Measurements from ENCODE around the gene REPIN1. TPM values are rescaled to one million over a fixed set of nuclear protein-coding genes. Genes with fewer than 3 reads are reported as not detected.

The REPIN1 gene
- total RNA-seq, 1 donor from 2014 or later = 154 TPM

DNA sequence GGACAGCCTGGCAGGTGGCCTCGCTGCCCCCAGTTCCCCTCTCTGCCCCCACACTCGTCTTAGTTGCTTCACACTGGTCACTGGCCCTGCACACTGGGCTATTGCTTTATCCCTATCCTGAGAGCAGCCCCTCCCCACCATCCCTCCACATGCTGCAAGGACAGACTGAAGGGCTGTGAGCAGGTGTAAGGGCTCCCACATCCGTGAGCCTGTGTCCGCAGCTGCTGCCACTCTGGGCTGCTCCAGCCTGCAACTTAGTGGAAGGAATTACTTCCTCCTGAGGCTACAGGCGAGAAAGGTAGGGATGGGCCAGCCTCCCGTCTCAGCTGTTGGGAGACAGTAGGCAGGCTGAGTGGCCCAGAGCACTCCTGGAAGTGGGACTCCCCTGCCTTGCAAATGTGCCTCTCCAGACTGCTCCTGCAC is 31.0 kb upstream of the REPIN1 start:
- Mint-ChIP-seq H3K27ac (peak overlapping the region; percentile 62), H3K4me1 (ENCODE audit: unreplicated experiment) (peaks cover 34% of the 10 kb centered on the region), H3K36me3 (no peaks in the 10 kb centered on the region), H3K9me3 (no peaks in the 10 kb centered on the region), H3K27me3 (peaks cover 12% of the 10 kb centered on the region), H3K4me3 (no peak overlapping the region)
- TF ChIP-seq, protein P1, sequence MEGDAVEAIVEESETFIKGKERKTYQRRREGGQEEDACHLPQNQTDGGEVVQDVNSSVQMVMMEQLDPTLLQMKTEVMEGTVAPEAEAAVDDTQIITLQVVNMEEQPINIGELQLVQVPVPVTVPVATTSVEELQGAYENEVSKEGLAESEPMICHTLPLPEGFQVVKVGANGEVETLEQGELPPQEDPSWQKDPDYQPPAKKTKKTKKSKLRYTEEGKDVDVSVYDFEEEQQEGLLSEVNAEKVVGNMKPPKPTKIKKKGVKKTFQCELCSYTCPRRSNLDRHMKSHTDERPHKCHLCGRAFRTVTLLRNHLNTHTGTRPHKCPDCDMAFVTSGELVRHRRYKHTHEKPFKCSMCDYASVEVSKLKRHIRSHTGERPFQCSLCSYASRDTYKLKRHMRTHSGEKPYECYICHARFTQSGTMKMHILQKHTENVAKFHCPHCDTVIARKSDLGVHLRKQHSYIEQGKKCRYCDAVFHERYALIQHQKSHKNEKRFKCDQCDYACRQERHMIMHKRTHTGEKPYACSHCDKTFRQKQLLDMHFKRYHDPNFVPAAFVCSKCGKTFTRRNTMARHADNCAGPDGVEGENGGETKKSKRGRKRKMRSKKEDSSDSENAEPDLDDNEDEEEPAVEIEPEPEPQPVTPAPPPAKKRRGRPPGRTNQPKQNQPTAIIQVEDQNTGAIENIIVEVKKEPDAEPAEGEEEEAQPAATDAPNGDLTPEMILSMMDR (conservative IDR thresholded peaks at IDR 0.05) = no peak
- no peak for DNase-seq (ENCODE audit: extremely low spot score, unreplicated experiment)

DNA sequence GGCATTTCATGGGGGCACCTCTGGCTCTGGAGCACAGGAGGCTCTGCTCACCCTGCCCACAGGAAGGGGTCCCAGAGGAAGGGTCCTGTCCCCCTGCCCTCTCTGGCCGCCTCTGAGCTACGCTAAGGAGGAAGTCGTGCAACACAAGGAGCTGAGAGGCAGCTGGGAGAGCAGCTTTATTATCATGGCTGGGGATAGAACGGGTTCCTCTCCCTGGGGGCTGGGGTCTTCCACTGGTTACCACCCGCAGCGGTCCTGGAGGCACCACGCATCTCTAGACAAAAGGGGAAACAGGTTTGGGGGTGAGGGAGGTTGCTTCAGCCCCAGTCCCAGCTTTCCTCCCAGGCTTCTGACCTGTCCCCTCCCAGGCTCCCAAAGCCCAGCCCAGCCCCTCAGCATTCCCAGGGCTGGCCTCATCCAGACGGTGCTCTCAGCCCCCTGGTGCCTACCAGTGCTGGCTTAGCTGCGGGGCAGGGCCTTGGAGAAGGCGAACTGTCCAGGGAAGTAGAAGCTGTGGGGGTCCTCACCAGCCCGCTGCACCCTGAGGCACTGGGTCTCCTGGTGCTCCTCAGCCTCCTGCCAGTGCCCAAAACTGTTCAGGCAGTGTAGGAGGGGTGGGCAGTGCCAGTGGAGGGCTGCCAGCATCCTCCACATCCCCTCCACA is 30.3 kb upstream of the REPIN1 start:
- Mint-ChIP-seq H3K9me3 (no peaks in the 10 kb centered on the region), H3K4me1 (ENCODE audit: unreplicated experiment) (peaks cover 34% of the 10 kb centered on the region), H3K36me3 (no peaks in the 10 kb centered on the region), H3K27me3 (peaks cover 16% of the 10 kb centered on the region), H3K4me3 (no peak overlapping the region), H3K27ac (peak overlapping the region; percentile 62)
- TF ChIP-seq, protein P1 (conservative IDR thresholded peaks at IDR 0.05) = no peak
- DNase-seq (ENCODE audit: extremely low spot score, unreplicated experiment) = no peak

DNA sequence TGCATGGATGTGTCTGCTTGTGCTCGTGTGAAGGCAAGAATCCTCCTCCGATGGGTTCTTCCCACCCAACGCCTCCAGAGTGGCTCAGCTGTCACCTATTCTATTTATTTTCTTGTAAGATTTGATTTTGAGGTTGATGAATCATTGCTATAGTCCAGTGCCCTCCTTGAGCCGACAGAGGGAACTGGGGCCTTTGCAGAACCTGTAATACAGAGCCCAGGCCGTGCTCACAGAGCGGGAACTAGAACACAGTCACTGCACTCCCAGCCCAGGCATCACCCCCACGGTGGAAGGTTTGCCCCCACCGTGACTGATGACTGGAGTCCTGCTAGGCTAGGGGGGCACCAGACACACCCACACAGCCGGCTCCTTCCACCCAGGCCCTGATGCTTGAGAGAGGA is 29.2 kb upstream of the REPIN1 start:
- DNase-seq (ENCODE audit: extremely low spot score, unreplicated experiment) = no peak
- peaks cover 17% of the 10 kb centered on the region for H3K27me3 Mint-ChIP-seq
- no peak overlapping the region for H3K27ac Mint-ChIP-seq
- TF ChIP-seq, protein P1 (conservative IDR thresholded peaks at IDR 0.05) = no peak
- H3K36me3 Mint-ChIP-seq = no peaks in the 10 kb centered on the region
- peak overlapping the region; percentile 75 for H3K4me3 Mint-ChIP-seq
- no peaks in the 10 kb centered on the region for H3K9me3 Mint-ChIP-seq
- H3K4me1 Mint-ChIP-seq (ENCODE audit: unreplicated experiment) = peaks cover 34% of the 10 kb centered on the region

DNA sequence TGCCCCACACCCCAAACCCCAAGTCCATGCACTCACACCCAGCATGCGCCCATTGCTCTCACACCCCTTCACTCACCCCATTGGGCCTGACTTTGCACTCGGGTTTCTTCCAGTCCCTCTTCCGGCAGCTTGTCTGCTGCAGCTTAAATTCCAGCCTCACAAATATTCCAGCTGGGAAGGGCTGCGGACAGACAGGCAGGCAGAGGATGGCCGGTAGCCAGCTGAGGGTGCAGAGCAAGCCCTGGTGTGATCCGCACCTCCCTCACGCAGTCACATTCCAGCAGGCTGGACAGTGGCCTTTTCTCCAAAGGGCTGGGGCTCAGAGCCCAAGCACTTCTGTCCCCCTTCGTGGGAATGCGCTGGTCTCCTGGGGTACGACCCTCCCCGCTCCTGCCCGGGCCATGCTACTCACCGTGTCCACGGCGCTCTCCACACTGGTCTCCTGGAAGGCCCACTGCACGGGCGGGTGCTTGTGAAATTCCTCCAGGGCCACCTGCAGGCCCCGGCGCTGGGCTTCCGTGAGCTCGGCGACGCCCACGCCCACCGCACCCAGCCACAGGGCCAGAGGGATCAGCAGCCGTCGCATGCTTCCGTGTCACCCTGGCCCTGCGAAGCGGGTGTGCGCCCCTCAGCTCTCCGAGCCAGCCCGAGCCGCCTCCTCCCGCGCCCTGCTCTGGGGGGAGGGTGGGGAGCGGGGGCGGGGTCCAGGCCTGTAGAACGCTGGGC is 28.4 kb upstream of the REPIN1 start:
- Mint-ChIP-seq H3K9me3 (no peaks in the 10 kb centered on the region), H3K4me3 (peak overlapping the region; percentile 75), H3K36me3 (no peaks in the 10 kb centered on the region), H3K27me3 (peaks cover 17% of the 10 kb centered on the region), H3K27ac (no peak overlapping the region), H3K4me1 (ENCODE audit: unreplicated experiment) (peaks cover 31% of the 10 kb centered on the region)
- no peak for DNase-seq (ENCODE audit: extremely low spot score, unreplicated experiment)
- TF ChIP-seq, protein P1 (conservative IDR thresholded peaks at IDR 0.05) = no peak

DNA sequence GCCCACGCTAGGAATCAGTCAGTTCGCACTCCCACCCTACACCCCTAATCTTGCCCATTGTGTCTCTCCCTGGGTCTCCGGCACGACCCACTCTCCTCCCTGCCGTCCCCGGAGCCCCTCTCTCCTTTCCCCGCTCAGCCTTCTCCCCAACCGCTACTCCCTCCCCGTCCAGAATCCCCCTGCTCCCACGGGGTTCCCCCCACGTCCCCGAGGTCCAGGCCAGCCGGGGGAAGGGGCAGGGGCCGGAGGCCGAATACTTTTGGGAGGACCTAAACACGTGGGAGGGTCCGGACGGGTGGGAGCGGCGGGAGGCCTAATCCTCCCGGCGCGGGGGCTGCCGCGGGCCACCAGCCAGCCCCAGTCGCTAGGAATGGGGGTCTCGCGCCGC is 27.8 kb upstream of the REPIN1 start:
- DNase-seq (ENCODE audit: extremely low spot score, unreplicated experiment) = no peak
- Mint-ChIP-seq H3K36me3 (no peaks in the 10 kb centered on the region), H3K27ac (no peak overlapping the region), H3K4me1 (ENCODE audit: unreplicated experiment) (peaks cover 27% of the 10 kb centered on the region), H3K9me3 (no peaks in the 10 kb centered on the region), H3K27me3 (peaks cover 17% of the 10 kb centered on the region), H3K4me3 (peak overlapping the region; percentile 87)
- TF ChIP-seq, protein P1 (conservative IDR thresholded peaks at IDR 0.05) = no peak
